ENCODE results near the gene SLC6A12.

- TF ChIP-seq, protein P1, sequence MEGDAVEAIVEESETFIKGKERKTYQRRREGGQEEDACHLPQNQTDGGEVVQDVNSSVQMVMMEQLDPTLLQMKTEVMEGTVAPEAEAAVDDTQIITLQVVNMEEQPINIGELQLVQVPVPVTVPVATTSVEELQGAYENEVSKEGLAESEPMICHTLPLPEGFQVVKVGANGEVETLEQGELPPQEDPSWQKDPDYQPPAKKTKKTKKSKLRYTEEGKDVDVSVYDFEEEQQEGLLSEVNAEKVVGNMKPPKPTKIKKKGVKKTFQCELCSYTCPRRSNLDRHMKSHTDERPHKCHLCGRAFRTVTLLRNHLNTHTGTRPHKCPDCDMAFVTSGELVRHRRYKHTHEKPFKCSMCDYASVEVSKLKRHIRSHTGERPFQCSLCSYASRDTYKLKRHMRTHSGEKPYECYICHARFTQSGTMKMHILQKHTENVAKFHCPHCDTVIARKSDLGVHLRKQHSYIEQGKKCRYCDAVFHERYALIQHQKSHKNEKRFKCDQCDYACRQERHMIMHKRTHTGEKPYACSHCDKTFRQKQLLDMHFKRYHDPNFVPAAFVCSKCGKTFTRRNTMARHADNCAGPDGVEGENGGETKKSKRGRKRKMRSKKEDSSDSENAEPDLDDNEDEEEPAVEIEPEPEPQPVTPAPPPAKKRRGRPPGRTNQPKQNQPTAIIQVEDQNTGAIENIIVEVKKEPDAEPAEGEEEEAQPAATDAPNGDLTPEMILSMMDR (IDR thresholded peaks at IDR 0.05 in 4 of 5, conservative IDR thresholded peaks at IDR 0.05 in 1 of 5) = no peak
- no peak for TF ChIP-seq POLR2A (IDR thresholded peaks at IDR 0.05)
These were observed 20.1 kb upstream of the SLC6A12 start for GRCh38 chr12:234019-234418.

Measured in gastrocnemius medialis (tissue), 4 donors.